Neural progenitor cell (in vitro differentiated cells): ENCODE results near the gene FANCM.

Experiments
- CTCF ChIP-seq: fragments of 200-600 bp; sonication (generic); IDR thresholded peaks from 2 replicates; pipeline ENCODE4 v1.5.1; 2017; ENCODE audit warnings: antibody characterized with exemption, mild to moderate bottlenecking
- EZH2phosphoT487 ChIP-seq: fragments of 200-600 bp; sonication (generic); IDR thresholded peaks from 2 replicates; pipeline ENCODE4 v1.6.1; 2017; ENCODE audit warnings: antibody characterized with exemption

- no peak for TF ChIP-seq CTCF
- TF ChIP-seq EZH2phosphoT487, result no peak
These were observed 669 bp downstream of the FANCM start for GRCh38 chr14:45136399-45136798.
